Measurements from ENCODE around the gene HPS6.

- TF ChIP-seq GATA2 (IDR thresholded peaks at IDR 0.05; ENCODE audit: low read depth, low read length) (no peak), GATA3 (IDR thresholded peaks at IDR 0.05; ENCODE audit: low read depth, low read length) (no peak)
Observed at GRCh38 chr10:102109166-102110116, 44.3 kb downstream of the HPS6 start.
